Left lung (tissue), 10 donors: ENCODE measurements around the gene TPO. TPM values are rescaled to one million over a fixed set of nuclear protein-coding genes. Genes with fewer than 3 reads are reported as not detected.

Experiments
- ATAC-seq: fragments of 200-7000 bp; cut with Tn5 transposase; one replicate; pipeline ENCODE4 v1.9.1; 2020; ENCODE audit warnings: moderate library complexity
- DNase-seq, 4 donors: peaks; one replicate each; pipeline ENCODE4 v3.0.0-alpha.2; 2013 to 2020
- H3K27ac ChIP-seq, 2 donors: fragments of 200-600 bp; sonication (generic) in 1 of 2; one replicate each; pipeline versions ENCODE4 v1.5.0 to v1.8.0; 2020 to 2021
- H3K27me3 ChIP-seq, 2 donors: fragments of 200-600 bp; sonication (generic) in 1 of 2; one replicate each; pipeline versions ENCODE4 v1.5.0 to v1.8.0; 2020 to 2021
- H3K36me3 ChIP-seq, 2 donors: fragments of 200-600 bp; sonication (generic) in 1 of 2; one replicate each; pipeline versions ENCODE4 v1.5.0 to v1.8.0; 2020 to 2021
- H3K4me1 ChIP-seq, 2 donors: fragments of 200-600 bp; one replicate each; pipeline ENCODE4 v1.8.0; 2021
- H3K4me3 ChIP-seq, 2 donors: fragments of 200-600 bp; sonication (generic) in 1 of 2; one replicate each; pipeline versions ENCODE4 v1.5.0 to v1.8.0; 2020 to 2021; ENCODE audit warnings: mild to moderate bottlenecking in 1 of 2
- H3K9me3 ChIP-seq, 2 donors: fragments of 200-600 bp; sonication (generic) in 1 of 2; one replicate each; pipeline versions ENCODE4 v1.5.0 to v1.8.0; 2020 to 2021
- CTCF ChIP-seq, 2 donors: fragments of 200-600 bp; sonication (generic) in 1 of 2; IDR thresholded peaks; one replicate each; pipeline versions ENCODE4 v1.5.0 to v1.8.0; 2021; ENCODE audit warnings: antibody characterized with exemption in 2 of 2
- intact Hi-C, 2 donors: fragments of 100-400 bp; cut with DNase I; formaldehyde crosslinking; loops; one replicate each; pipeline versions ENCODE4 v1.11.2 to v1.14.2; 2022
- polyA plus RNA-seq, 6 donors: library from polyadenylated mRNA; unstranded; fragments of 120-200 nt; gene quantifications; one replicate each; pipeline ENCODE4 v1.2.1, GENCODE V29; 2013; ENCODE audit not compliant: insufficient read length in 6 of 6
- total RNA-seq, 2 donors: library from RNA; stranded (reverse); fragmentation: NEBNext Ultra II Directional; extraction: Animal tissue kit (Norgen Biotek cat#: 25700); gene quantifications; one replicate each; pipeline ENCODE4 v1.2.1, GENCODE V29; 2021
- donor health status: DM: no; HTN: yes; CAD: no.
- donor health status: DM: no; HTN: no; CAD: no.

Gene TPO
- total and polyA plus RNA-seq, 8 donors = 0.08 to 0.45 (median 0.21) TPM; not detected in 1

GRCh38 chr2:1511455-1511854 lies 98.2 kb downstream of the TPO start:
- TF ChIP-seq CTCF (IDR thresholded peaks at IDR 0.05) = no peak
- H3K36me3 ChIP-seq = no peaks in the 10 kb centered on the region
- H3K4me3 ChIP-seq = no peak overlapping the region
- no peaks in the 10 kb centered on the region for H3K27me3 ChIP-seq
- H3K9me3 ChIP-seq = no peaks in the 10 kb centered on the region
- ATAC-seq (no peak), DNase-seq (peak in 1 of 4 donors; percentile 24)
- intact Hi-C loops = no loop called here
- H3K27ac ChIP-seq = no peak overlapping the region
- peaks cover 0 to 4% of the 10 kb centered on the region in 2 donors for H3K4me1 ChIP-seq

GRCh38 chr2:1512321-1513289 lies 99.3 kb downstream of the TPO start:
- TF ChIP-seq CTCF (IDR thresholded peaks at IDR 0.05) = no peak
- peak in 1 of 4 donors; percentile 22 for DNase-seq
- Histone ChIP-seq H3K4me1 (peaks cover 0 to 4% of the 10 kb centered on the region in 2 donors), H3K36me3 (no peaks in the 10 kb centered on the region), H3K27me3 (no peaks in the 10 kb centered on the region), H3K4me3 (no peak overlapping the region), H3K9me3 (no peaks in the 10 kb centered on the region), H3K27ac (no peak overlapping the region)
- ATAC-seq = no peak
- intact Hi-C loops = no loop called here

- Histone ChIP-seq H3K36me3 (no peaks in the 10 kb centered on the region), H3K27me3 (no peaks in the 10 kb centered on the region), H3K27ac (no peak overlapping the region), H3K4me1 (peaks cover 0 to 4% of the 10 kb centered on the region in 2 donors), H3K4me3 (no peak overlapping the region), H3K9me3 (no peaks in the 10 kb centered on the region)
- TF ChIP-seq CTCF (IDR thresholded peaks at IDR 0.05) = no peak
- DNase-seq (peak in 1 of 4 donors; percentile 26), ATAC-seq (no peak)
- intact Hi-C loops = no loop called here
These were observed 101.3 kb downstream of the TPO start for GRCh38 chr2:1514391-1515072.

GRCh38 chr2:1515073-1515430 lies 101.8 kb downstream of the TPO start:
- Histone ChIP-seq H3K4me1 (peaks cover 0 to 3% of the 10 kb centered on the region in 2 donors), H3K36me3 (no peaks in the 10 kb centered on the region), H3K27ac (no peak overlapping the region), H3K4me3 (no peak overlapping the region), H3K27me3 (no peaks in the 10 kb centered on the region), H3K9me3 (no peaks in the 10 kb centered on the region)
- intact Hi-C loops = no loop called here
- no peak for TF ChIP-seq CTCF (IDR thresholded peaks at IDR 0.05)
- ATAC-seq = no peak
- peak in 1 of 4 donors; percentile 11 for DNase-seq
